Stomach smooth muscle (tissue), 2 donors: ENCODE measurements around the gene TMC5.

Source experiments
- H3K27ac ChIP-seq: one replicate; pipeline ENCODE4 v1.7.0; 2013; ENCODE audit warnings: mild to moderate bottlenecking, low read length, inconsistent platforms
- H3K27me3 ChIP-seq, 2 donors: one replicate each; pipeline ENCODE4 v1.7.0; 2013; ENCODE audit warnings: low read length in 2 of 2; ENCODE audit not compliant: insufficient read depth in 2 of 2, control insufficient read depth in 1 of 2
- H3K36me3 ChIP-seq, 2 donors: one replicate each; pipeline ENCODE4 v1.7.0; 2013; ENCODE audit warnings: low read length in 2 of 2; ENCODE audit not compliant: control insufficient read depth in 2 of 2, insufficient read depth in 2 of 2
- H3K4me1 ChIP-seq: one replicate; pipeline ENCODE4 v1.7.0; 2013; ENCODE audit warnings: low read length; ENCODE audit not compliant: control insufficient read depth, insufficient read depth
- H3K4me3 ChIP-seq, 2 donors: one replicate each; pipeline ENCODE4 v1.7.0; 2013; ENCODE audit warnings: low read length in 2 of 2
- H3K9ac ChIP-seq, 2 donors: one replicate each; pipeline ENCODE4 v1.7.0; 2013; ENCODE audit warnings: low read length in 2 of 2, mild to moderate bottlenecking in 1 of 2
- H3K9me3 ChIP-seq, 2 donors: one replicate each; pipeline ENCODE4 v1.7.0; 2013; ENCODE audit warnings: low read length in 2 of 2; ENCODE audit not compliant: control insufficient read depth in 2 of 2
- donor health status: healthy.
- donor health status: Pancreatic carcinoma.

The TMC5 gene

GRCh38 chr16:19484096-19484495 is 66.4 kb downstream of the TMC5 start:
- H3K9me3 ChIP-seq, result no peaks in the 10 kb centered on the region
- H3K27ac ChIP-seq, result no peak overlapping the region
- H3K9ac ChIP-seq, result no peak overlapping the region
- no peaks in the 10 kb centered on the region for H3K27me3 ChIP-seq
- no peak overlapping the region for H3K4me3 ChIP-seq
- no peaks in the 10 kb centered on the region for H3K36me3 ChIP-seq
- no peaks in the 10 kb centered on the region for H3K4me1 ChIP-seq

GRCh38 chr16:19485611-19486010 is 67.9 kb downstream of the TMC5 start:
- H3K9me3 ChIP-seq, result no peaks in the 10 kb centered on the region
- no peaks in the 10 kb centered on the region for H3K36me3 ChIP-seq
- H3K9ac ChIP-seq, result no peak overlapping the region
- no peaks in the 10 kb centered on the region for H3K27me3 ChIP-seq
- H3K4me3 ChIP-seq, result no peak overlapping the region
- H3K4me1 ChIP-seq, result no peaks in the 10 kb centered on the region
- H3K27ac ChIP-seq, result no peak overlapping the region

GRCh38 chr16:19486051-19486450 is 68.4 kb downstream of the TMC5 start:
- H3K36me3 ChIP-seq, result no peaks in the 10 kb centered on the region
- no peaks in the 10 kb centered on the region for H3K27me3 ChIP-seq
- no peaks in the 10 kb centered on the region for H3K4me1 ChIP-seq
- H3K9ac ChIP-seq, result no peak overlapping the region
- no peak overlapping the region for H3K27ac ChIP-seq
- H3K9me3 ChIP-seq, result no peaks in the 10 kb centered on the region
- H3K4me3 ChIP-seq, result no peak overlapping the region

- Histone ChIP-seq H3K9ac (no peak overlapping the region), H3K27me3 (no peaks in the 10 kb centered on the region), H3K9me3 (no peaks in the 10 kb centered on the region), H3K4me1 (no peaks in the 10 kb centered on the region), H3K36me3 (no peaks in the 10 kb centered on the region), H3K27ac (no peak overlapping the region), H3K4me3 (no peak overlapping the region)
Measured at GRCh38 chr16:19486750-19487325, 69.2 kb downstream of the TMC5 start.

GRCh38 chr16:19488213-19488640 is 70.5 kb downstream of the TMC5 start:
- H3K27ac ChIP-seq, result no peak overlapping the region
- H3K4me3 ChIP-seq, result no peak overlapping the region
- H3K36me3 ChIP-seq, result no peaks in the 10 kb centered on the region
- no peaks in the 10 kb centered on the region for H3K27me3 ChIP-seq
- no peak overlapping the region for H3K9ac ChIP-seq
- H3K9me3 ChIP-seq, result no peaks in the 10 kb centered on the region
- H3K4me1 ChIP-seq, result no peaks in the 10 kb centered on the region

- H3K4me1 ChIP-seq, result no peaks in the 10 kb centered on the region
- no peak overlapping the region for H3K4me3 ChIP-seq
- no peak overlapping the region for H3K9ac ChIP-seq
- H3K36me3 ChIP-seq, result no peaks in the 10 kb centered on the region
- H3K27me3 ChIP-seq, result no peaks in the 10 kb centered on the region
- no peak overlapping the region for H3K27ac ChIP-seq
- H3K9me3 ChIP-seq, result no peaks in the 10 kb centered on the region
Measured at GRCh38 chr16:19490619-19491018, 72.9 kb downstream of the TMC5 start.

- H3K4me1 ChIP-seq, result no peaks in the 10 kb centered on the region
- H3K27ac ChIP-seq, result no peak overlapping the region
- H3K27me3 ChIP-seq, result no peaks in the 10 kb centered on the region
- peaks cover 8 to 9% of the 10 kb centered on the region in 2 donors for H3K36me3 ChIP-seq
- H3K9ac ChIP-seq, result no peak overlapping the region
- H3K4me3 ChIP-seq, result no peak overlapping the region
- no peaks in the 10 kb centered on the region for H3K9me3 ChIP-seq
Measured at GRCh38 chr16:19497176-19497575, 79.5 kb downstream of the TMC5 start.

- Histone ChIP-seq H3K4me1 (no peaks in the 10 kb centered on the region), H3K9me3 (no peaks in the 10 kb centered on the region), H3K27me3 (no peaks in the 10 kb centered on the region), H3K36me3 (peaks cover 25% of the 10 kb centered on the region in 2 donors), H3K27ac (no peak overlapping the region), H3K9ac (no peak overlapping the region), H3K4me3 (no peak overlapping the region)
Measured at GRCh38 chr16:19499006-19499405, 81.3 kb downstream of the TMC5 start.

- H3K4me1 ChIP-seq, result no peaks in the 10 kb centered on the region
- H3K27ac ChIP-seq, result no peak overlapping the region
- H3K36me3 ChIP-seq, result peaks cover 28% of the 10 kb centered on the region in 2 donors
- no peaks in the 10 kb centered on the region for H3K9me3 ChIP-seq
- H3K9ac ChIP-seq, result no peak overlapping the region
- H3K4me3 ChIP-seq, result no peak overlapping the region
- no peaks in the 10 kb centered on the region for H3K27me3 ChIP-seq
Measured at GRCh38 chr16:19499481-19499880, 81.8 kb downstream of the TMC5 start.

GRCh38 chr16:19502395-19503131 is 84.9 kb downstream of the TMC5 start:
- H3K27ac ChIP-seq, result no peak overlapping the region
- H3K4me1 ChIP-seq, result no peaks in the 10 kb centered on the region
- peaks cover 31 to 44% of the 10 kb centered on the region in 2 donors for H3K36me3 ChIP-seq
- no peak overlapping the region for H3K4me3 ChIP-seq
- no peaks in the 10 kb centered on the region for H3K27me3 ChIP-seq
- H3K9ac ChIP-seq, result no peak overlapping the region
- no peaks in the 10 kb centered on the region for H3K9me3 ChIP-seq

- Histone ChIP-seq H3K4me3 (no peak overlapping the region), H3K36me3 (peaks cover 40 to 49% of the 10 kb centered on the region in 2 donors), H3K27ac (no peak overlapping the region), H3K27me3 (no peaks in the 10 kb centered on the region), H3K4me1 (no peaks in the 10 kb centered on the region), H3K9ac (no peak overlapping the region), H3K9me3 (no peaks in the 10 kb centered on the region)
Measured at GRCh38 chr16:19503461-19504075, 85.9 kb downstream of the TMC5 start.
